CD4-positive, alpha-beta T cell treated with Interleukin-6 at 100 ng/mL for 8 hours (primary cell): ENCODE measurements around the gene GALNT11.
"Not testable (repeated sequence)": the region's sequence is repeated elsewhere in the genome, so short reads cannot be mapped to it uniquely, and the experiment has no call there.

Source experiments
- DNase-seq: peaks from one replicate; pipeline ENCODE4 v3.0.0-alpha.2; 2020; ENCODE audit warnings: mixed read lengths, low spot score

Gene GALNT11

GRCh38 chr7:152025077-152025936, at the start of gene GALNT11:
GALNT11 (plus strand) TSS chr7:152025674; CDS start chr7:152094228, 68,554 bp downstream.
- DNase-seq: peak; percentile 79

GRCh38 chr7:151978616-151979015, 46.9 kb upstream of the GALNT11 start:
- DNase-seq: no peak

- DNase-seq: no peak
Measured at GRCh38 chr7:151981223-151981622, 44.3 kb upstream of the GALNT11 start.

- no peak for DNase-seq
Measured at GRCh38 chr7:151982806-151983205, 42.7 kb upstream of the GALNT11 start.

GRCh38 chr7:151984612-151985011, 40.9 kb upstream of the GALNT11 start:
- no peak for DNase-seq

GRCh38 chr7:151987748-151988529, 37.5 kb upstream of the GALNT11 start:
- no peak for DNase-seq

- peak; percentile 32 for DNase-seq
Measured at GRCh38 chr7:151992375-151992774, 33.1 kb upstream of the GALNT11 start.

GRCh38 chr7:151993977-151994676, 31.3 kb upstream of the GALNT11 start:
- no peak for DNase-seq

- no peak for DNase-seq
Measured at GRCh38 chr7:151999424-152000090, 25.9 kb upstream of the GALNT11 start.

- no peak for DNase-seq
Measured at GRCh38 chr7:152000191-152000590, 25.3 kb upstream of the GALNT11 start.

GRCh38 chr7:152006336-152006735, 19.1 kb upstream of the GALNT11 start:
- DNase-seq: no peak

GRCh38 chr7:152011860-152012259, 13.6 kb upstream of the GALNT11 start:
- DNase-seq: no peak

- no peak for DNase-seq
Measured at GRCh38 chr7:152013230-152013629, 12.2 kb upstream of the GALNT11 start.

- no peak for DNase-seq
Measured at GRCh38 chr7:152013974-152014373, 11.5 kb upstream of the GALNT11 start.

GRCh38 chr7:152014722-152015121, 10.8 kb upstream of the GALNT11 start:
- no peak for DNase-seq

GRCh38 chr7:152015600-152015999, 9.9 kb upstream of the GALNT11 start:
- no peak for DNase-seq

- no peak for DNase-seq
Measured at GRCh38 chr7:152016947-152017346, 8.5 kb upstream of the GALNT11 start.

GRCh38 chr7:152017683-152018082, 7.8 kb upstream of the GALNT11 start:
- not testable (repeated sequence) for DNase-seq

GRCh38 chr7:152021740-152022139, 3.7 kb upstream of the GALNT11 start:
- not testable (repeated sequence) for DNase-seq

GRCh38 chr7:152025937-152026890, 740 bp downstream of the GALNT11 start:
- DNase-seq: no peak
